NCI-H128 (cell line): Measurements from ENCODE around the gene PHKA2.

Experiments used
- DNase-seq: peaks from one replicate; lab custom pipeline; 2025; ENCODE audit not compliant: unreplicated experiment; lab: John Stamatoyannopoulos, UW

The PHKA2 gene

GRCh38 chrX:18973527-18974192 is 10.3 kb downstream of the PHKA2 start:
- no peak for DNase-seq

GRCh38 chrX:18971506-18971905 is 12.4 kb downstream of the PHKA2 start:
- no peak for DNase-seq

- DNase-seq, result no peak
Observed at GRCh38 chrX:18970465-18970864, 13.4 kb downstream of the PHKA2 start.

GRCh38 chrX:18966624-18967023 is 17.3 kb downstream of the PHKA2 start:
- DNase-seq, result no peak

- no peak for DNase-seq
Observed at GRCh38 chrX:18964901-18965300, 19.0 kb downstream of the PHKA2 start.

- no peak for DNase-seq
Observed at GRCh38 chrX:18964026-18964425, 19.9 kb downstream of the PHKA2 start.

GRCh38 chrX:18962329-18962728 is 21.6 kb downstream of the PHKA2 start:
- no peak for DNase-seq

- DNase-seq, result no peak
Observed at GRCh38 chrX:18961686-18962085, 22.2 kb downstream of the PHKA2 start.

GRCh38 chrX:18956303-18957032 is 27.4 kb downstream of the PHKA2 start:
- DNase-seq, result no peak

- no peak for DNase-seq
Observed at GRCh38 chrX:18955676-18956075, 28.2 kb downstream of the PHKA2 start.

GRCh38 chrX:18951032-18951431 is 32.9 kb downstream of the PHKA2 start:
- no peak for DNase-seq

- no peak for DNase-seq
Observed at GRCh38 chrX:18949944-18950301, 34.0 kb downstream of the PHKA2 start.

- no peak for DNase-seq
Observed at GRCh38 chrX:18949291-18949943, 34.5 kb downstream of the PHKA2 start.

GRCh38 chrX:18946611-18947010 is 37.3 kb downstream of the PHKA2 start:
- DNase-seq, result no peak

GRCh38 chrX:18946157-18946556 is 37.8 kb downstream of the PHKA2 start:
- DNase-seq, result no peak

GRCh38 chrX:18945483-18945882 is 38.4 kb downstream of the PHKA2 start:
- no peak for DNase-seq

GRCh38 chrX:18944482-18944881 is 39.4 kb downstream of the PHKA2 start:
- no peak for DNase-seq

- DNase-seq, result no peak
Observed at GRCh38 chrX:18941896-18942295, 42.0 kb downstream of the PHKA2 start.

GRCh38 chrX:18938710-18939109 is 45.2 kb downstream of the PHKA2 start:
- no peak for DNase-seq

- no peak for DNase-seq
Observed at GRCh38 chrX:18937173-18937572, 46.7 kb downstream of the PHKA2 start.

- DNase-seq, result no peak
Observed at GRCh38 chrX:18935893-18936292, 48.0 kb downstream of the PHKA2 start.

GRCh38 chrX:18934708-18935107 is 49.2 kb downstream of the PHKA2 start:
- no peak for DNase-seq
